ENCODE measurements around the gene GPR107. TPM values are rescaled to one million over a fixed set of nuclear protein-coding genes. Genes with fewer than 3 reads are reported as not detected.

The GPR107 gene
- total and polyA plus RNA-seq, 2 donors (not counting 1 experiment from before 2014, with no cell fraction given) = 10.4 to 28.1 TPM

DNA sequence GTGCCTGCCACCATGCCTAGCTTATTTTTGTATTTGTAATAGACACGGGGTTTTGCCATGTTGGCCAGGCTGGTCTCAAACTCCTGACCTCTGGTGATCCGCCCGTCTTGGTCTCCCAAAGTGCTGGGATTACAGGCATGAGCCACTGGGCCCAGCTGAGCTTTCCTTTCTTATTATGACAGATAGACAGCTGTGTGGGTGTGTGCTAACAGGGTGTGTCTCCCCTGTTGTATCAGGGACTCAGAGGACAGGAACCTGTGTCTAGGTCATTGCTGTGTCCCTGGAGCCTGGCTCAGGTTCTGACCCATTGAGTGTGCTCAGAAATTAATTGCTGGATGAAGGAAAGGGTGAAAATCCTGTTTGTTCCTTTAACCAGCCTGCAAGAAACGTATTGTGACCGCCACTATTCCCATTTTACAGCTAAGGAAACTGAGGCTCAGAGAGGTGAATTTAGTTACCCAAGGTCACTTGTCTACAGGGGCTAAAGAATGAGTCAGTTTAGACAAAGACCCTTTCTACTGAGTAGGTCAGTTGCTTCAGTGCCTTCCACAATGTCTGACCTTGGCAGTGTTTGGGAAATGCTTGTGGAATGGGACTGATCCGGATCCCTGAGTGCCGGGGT, 135.3 kb downstream of the GPR107 start:
- ChIA-PET POLR2A (interaction anchor here (0.7 kb wide), 1 partner anchor 83 kb away, joined by 4 read pairs; no protein-coding TSS in a partner anchor), CTCF (no interaction called here)
- Histone ChIP-seq H3K36me3 (replicated peaks in 1 of 2; ENCODE audit: control extremely low read depth in 1 of 2, control insufficient read depth in 1 of 2, extremely low read depth in 1 of 2, insufficient read depth in 2 of 2, low read length in 1 of 2) (no peaks in the 10 kb centered on the region), H3K27ac (ENCODE audit: low read length in 2 of 2) (no peak overlapping the region), H3K4me1 (ENCODE audit: control insufficient read depth in 2 of 2, insufficient read depth in 2 of 2, low read length in 2 of 2) (no peaks in the 10 kb centered on the region), H4K20me1 (ENCODE audit: control insufficient read depth, insufficient read depth, low read length, poor library complexity, severe bottlenecking) (no peaks in the 10 kb centered on the region), H3K9me3 (ENCODE audit: control extremely low read depth in 1 of 3, control insufficient read depth in 2 of 3, insufficient read depth in 1 of 3, low read length in 2 of 3) (no peaks in the 10 kb centered on the region), H3K79me2 (ENCODE audit: control insufficient read depth, insufficient read depth, low read length) (no peaks in the 10 kb centered on the region), H3K27me3 (replicated peaks in 1 of 4; ENCODE audit: control extremely low read depth in 1 of 4, control insufficient read depth in 3 of 4, insufficient read depth in 4 of 4, low read length in 3 of 4) (no peaks in the 10 kb centered on the region), H2AFZ (ENCODE audit: insufficient read depth, low read depth, low read length, poor library complexity, severe bottlenecking) (no peak overlapping the region), H3K4me2 (replicated peaks; ENCODE audit: low read depth, low read length, poor library complexity, severe bottlenecking) (no peak overlapping the region), H3K9ac (ENCODE audit: low read length) (no peak overlapping the region), H3K4me3 (ENCODE audit: control extremely low read depth in 1 of 5, extremely low read depth in 1 of 5, insufficient read depth in 1 of 5, low read depth in 2 of 5, low read length in 4 of 5) (no peak overlapping the region)
- DNase-seq (no peak), ATAC-seq (ENCODE audit: low read depth) (no peak)
- H3K4me1 Mint-ChIP-seq = no peaks in the 10 kb centered on the region
- WGBS (ENCODE audit: insufficient coverage) = 75% methylated on average over 4 of the region's 7 CpGs
- no peak for TF ChIP-seq EZH2 (IDR thresholded peaks at IDR 0.05; ENCODE audit: borderline replicate concordance, insufficient read depth, low read depth, low read length, poor library complexity, severe bottlenecking)
- TF ChIP-seq, protein P1, sequence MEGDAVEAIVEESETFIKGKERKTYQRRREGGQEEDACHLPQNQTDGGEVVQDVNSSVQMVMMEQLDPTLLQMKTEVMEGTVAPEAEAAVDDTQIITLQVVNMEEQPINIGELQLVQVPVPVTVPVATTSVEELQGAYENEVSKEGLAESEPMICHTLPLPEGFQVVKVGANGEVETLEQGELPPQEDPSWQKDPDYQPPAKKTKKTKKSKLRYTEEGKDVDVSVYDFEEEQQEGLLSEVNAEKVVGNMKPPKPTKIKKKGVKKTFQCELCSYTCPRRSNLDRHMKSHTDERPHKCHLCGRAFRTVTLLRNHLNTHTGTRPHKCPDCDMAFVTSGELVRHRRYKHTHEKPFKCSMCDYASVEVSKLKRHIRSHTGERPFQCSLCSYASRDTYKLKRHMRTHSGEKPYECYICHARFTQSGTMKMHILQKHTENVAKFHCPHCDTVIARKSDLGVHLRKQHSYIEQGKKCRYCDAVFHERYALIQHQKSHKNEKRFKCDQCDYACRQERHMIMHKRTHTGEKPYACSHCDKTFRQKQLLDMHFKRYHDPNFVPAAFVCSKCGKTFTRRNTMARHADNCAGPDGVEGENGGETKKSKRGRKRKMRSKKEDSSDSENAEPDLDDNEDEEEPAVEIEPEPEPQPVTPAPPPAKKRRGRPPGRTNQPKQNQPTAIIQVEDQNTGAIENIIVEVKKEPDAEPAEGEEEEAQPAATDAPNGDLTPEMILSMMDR (IDR thresholded peaks at IDR 0.05) = no peak
- peaks cover 13% of the 10 kb centered on the region for H3K27me3 Mint-ChIP-seq
- H3K9me3 Mint-ChIP-seq (ENCODE audit: insufficient read depth) = no peaks in the 10 kb centered on the region
- no peak overlapping the region for H3K4me3 Mint-ChIP-seq
- no peak overlapping the region for H3K27ac Mint-ChIP-seq
- intact Hi-C loops (cut with micrococcal nuclease) = no loop called here

Small RNA genes within 50 kb of the gene (small RNA-seq; reads per million reads assigned to genes)
- not detected for gene RF00019 (ENCODE audit: insufficient read length, low read depth, low replicate concordance)

Other genes with a start within 250 kb of the GPR107 start
- gene TOR1A, start 229.8 kb upstream of the GPR107 start, total RNA-seq = 30.3 and 35.3 TPM in 2 replicates
- 17.3 and 28.6 TPM in 2 replicates for gene TOR1A, start 229.8 kb upstream of the GPR107 start, polyA plus RNA-seq
- gene C9orf78, start 218.6 kb upstream of the GPR107 start, total RNA-seq = 42.8 and 43.6 TPM in 2 replicates
- gene C9orf78, start 218.6 kb upstream of the GPR107 start, polyA plus RNA-seq = 43.6 and 84.8 TPM in 2 replicates
- gene USP20, start 218.4 kb upstream of the GPR107 start, total RNA-seq = 49.5 and 52.2 TPM in 2 replicates
- gene USP20, start 218.4 kb upstream of the GPR107 start, polyA plus RNA-seq = 72.6 and 87.0 TPM in 2 replicates
- 318 and 337 TPM in 2 replicates for gene FNBP1, start 10.7 kb upstream of the GPR107 start, total RNA-seq
- gene FNBP1, start 10.7 kb upstream of the GPR107 start, polyA plus RNA-seq = 42.9 and 58.7 TPM in 2 replicates
- gene NCS1, start 118.5 kb downstream of the GPR107 start, total RNA-seq = 0.05 and 0.39 TPM in 2 replicates
- gene NCS1, start 118.5 kb downstream of the GPR107 start, polyA plus RNA-seq = 0.03 TPM in 1 of 2 replicates, not detected in the other
- gene HMCN2, start 211.9 kb downstream of the GPR107 start, total RNA-seq = 0.05 TPM in 1 of 2 replicates, not detected in the other
- gene HMCN2, start 211.9 kb downstream of the GPR107 start, polyA plus RNA-seq = 0.01 TPM in 1 of 2 replicates, not detected in the other